Camera-type eye (tissue), 1 donor: ENCODE measurements around the gene MAS1. TPM values are rescaled to one million over a fixed set of nuclear protein-coding genes. Genes with fewer than 3 reads are reported as not detected.

Source experiments
- total RNA-seq: library from RNA; depleted of rRNA; stranded (reverse); fragments of >200 nt; gene quantifications from one replicate; pipeline ENCODE4 v1.2.3, GENCODE V29; 2014

The MAS1 gene
- 0.05 TPM for total RNA-seq

GRCh38 chr6:159890792-159891191 lies at the start of gene MAS1:
Gene MAS1, plus strand, starts transcription at chr6:159890988. Its CDS starts 15,968 bp downstream, at chr6:159906956.

Other genes starting within 250 kb of the MAS1 start
- gene SOD2, start 197.7 kb upstream of the MAS1 start, total RNA-seq = 126 TPM
- gene WTAP, start 163.5 kb upstream of the MAS1 start, total RNA-seq = 111 TPM
- gene ACAT2, start 128.9 kb upstream of the MAS1 start, total RNA-seq = 16.2 TPM
- 163 TPM for gene TCP1, start 101.4 kb upstream of the MAS1 start, total RNA-seq
- 47.7 TPM for gene MRPL18, start 100.5 kb upstream of the MAS1 start, total RNA-seq
- gene PNLDC1, start 90.7 kb upstream of the MAS1 start, total RNA-seq = 0.49 TPM
- gene IGF2R, start 78.1 kb downstream of the MAS1 start, total RNA-seq = 94.5 TPM
- 0.27 TPM for gene SLC22A1, start 230.8 kb downstream of the MAS1 start, total RNA-seq